GM18519 (cell line): ENCODE results near the gene COPZ1.

ENCODE experiments used
- ATAC-seq: cut with Tn5 transposase; IDR thresholded peaks from one replicate; pipeline ENCODE4 v1.9.1; 2021; ENCODE audit warnings: mild to moderate bottlenecking, moderate library complexity; ENCODE audit not compliant: unreplicated experiment, low FRiP score

Gene COPZ1

DNA sequence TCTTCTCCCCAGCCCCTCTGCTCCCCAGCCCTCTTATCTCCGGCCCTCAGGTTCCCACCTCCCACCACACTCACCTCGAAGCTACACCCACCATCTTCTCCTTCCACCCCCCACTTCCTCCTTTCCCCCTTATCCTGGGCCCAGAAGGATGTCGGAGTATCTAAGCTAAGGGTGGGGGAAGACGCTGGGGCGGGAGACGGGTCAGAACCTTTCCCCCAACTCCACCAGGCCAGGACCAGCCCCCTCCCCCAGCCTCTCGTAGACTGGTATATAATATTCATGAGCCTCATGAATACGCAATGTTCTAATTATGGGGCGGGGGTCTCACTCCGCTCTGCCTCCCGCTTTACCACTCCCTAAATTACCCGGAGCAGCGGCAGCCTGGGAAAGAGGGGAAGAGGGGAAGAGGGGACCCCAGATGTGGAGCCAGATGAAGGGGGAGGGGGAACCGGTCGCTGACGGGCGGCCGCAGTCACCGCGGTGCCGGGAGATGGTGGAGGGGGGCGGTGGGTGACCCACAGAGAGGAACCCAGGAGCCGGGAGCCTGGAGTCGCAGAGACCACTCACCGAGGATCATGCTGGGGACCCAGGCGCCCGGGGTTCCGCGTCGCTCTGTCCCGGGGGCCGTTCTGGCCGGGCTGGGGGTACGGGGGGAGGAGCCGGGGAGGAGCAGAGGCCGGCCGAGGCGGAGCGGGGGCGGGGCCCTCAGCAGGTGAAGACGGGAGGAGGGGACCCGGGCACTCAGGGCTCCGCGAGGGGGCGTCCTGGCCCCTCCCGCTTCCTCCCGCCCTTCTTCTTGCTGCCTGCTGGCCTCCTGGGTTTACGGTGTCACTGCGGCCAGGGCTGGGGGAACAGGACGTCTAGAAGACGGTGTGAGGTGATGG lies 66.0 kb downstream of the COPZ1 start:
- ATAC-seq = no peak

- no peak for ATAC-seq
These were observed 67.7 kb downstream of the COPZ1 start for GRCh38 chr12:54392485-54393206.

- ATAC-seq = no peak
These were observed 68.3 kb downstream of the COPZ1 start for GRCh38 chr12:54393207-54393609.

DNA sequence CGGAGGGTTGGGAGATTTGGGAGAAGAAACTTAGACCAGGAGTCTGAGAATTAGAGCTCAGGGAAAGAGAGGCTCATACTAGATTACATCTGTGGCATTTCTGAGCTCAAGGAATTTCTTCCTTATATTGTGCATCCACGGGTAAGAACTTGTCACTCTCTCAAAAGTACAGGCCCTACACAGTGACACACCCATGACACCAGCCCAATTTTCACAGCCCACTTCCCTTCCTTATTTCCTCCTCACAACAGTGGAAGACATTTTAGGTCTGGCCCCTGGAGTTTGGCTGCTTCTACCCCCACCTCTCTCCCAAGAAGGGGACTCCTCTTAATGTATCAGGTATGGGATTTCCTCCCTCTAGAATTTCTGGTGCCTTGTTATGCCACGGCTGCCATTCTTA lies 68.8 kb downstream of the COPZ1 start:
- no peak for ATAC-seq

- ATAC-seq = no peak
These were observed 69.4 kb downstream of the COPZ1 start for GRCh38 chr12:54394281-54394719.

- no peak for ATAC-seq
These were observed 70.1 kb downstream of the COPZ1 start for GRCh38 chr12:54394986-54395385.

GRCh38 chr12:54395545-54395944 lies 70.6 kb downstream of the COPZ1 start:
- no peak for ATAC-seq

- no peak for ATAC-seq
These were observed 72.2 kb downstream of the COPZ1 start for GRCh38 chr12:54397157-54397556.

DNA sequence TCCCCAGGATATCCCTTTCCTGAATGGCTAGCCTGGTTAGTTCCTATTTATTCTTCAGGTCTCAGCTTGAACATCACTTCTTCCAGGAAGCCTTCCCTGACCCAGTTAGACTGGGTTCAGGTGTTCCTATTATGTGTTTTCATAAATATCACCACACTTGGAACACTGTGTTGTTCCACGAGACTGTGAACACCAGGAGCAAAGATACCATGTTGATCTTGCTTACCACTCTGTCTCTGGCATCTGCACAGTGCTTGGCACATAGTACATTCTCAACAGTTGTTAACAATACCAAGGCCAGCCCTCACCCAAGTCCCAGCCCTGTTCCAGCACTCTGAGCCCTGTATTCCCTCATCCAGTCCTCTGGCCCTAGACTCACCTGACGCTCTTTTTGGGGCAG lies 73.3 kb downstream of the COPZ1 start:
- ATAC-seq = no peak

DNA sequence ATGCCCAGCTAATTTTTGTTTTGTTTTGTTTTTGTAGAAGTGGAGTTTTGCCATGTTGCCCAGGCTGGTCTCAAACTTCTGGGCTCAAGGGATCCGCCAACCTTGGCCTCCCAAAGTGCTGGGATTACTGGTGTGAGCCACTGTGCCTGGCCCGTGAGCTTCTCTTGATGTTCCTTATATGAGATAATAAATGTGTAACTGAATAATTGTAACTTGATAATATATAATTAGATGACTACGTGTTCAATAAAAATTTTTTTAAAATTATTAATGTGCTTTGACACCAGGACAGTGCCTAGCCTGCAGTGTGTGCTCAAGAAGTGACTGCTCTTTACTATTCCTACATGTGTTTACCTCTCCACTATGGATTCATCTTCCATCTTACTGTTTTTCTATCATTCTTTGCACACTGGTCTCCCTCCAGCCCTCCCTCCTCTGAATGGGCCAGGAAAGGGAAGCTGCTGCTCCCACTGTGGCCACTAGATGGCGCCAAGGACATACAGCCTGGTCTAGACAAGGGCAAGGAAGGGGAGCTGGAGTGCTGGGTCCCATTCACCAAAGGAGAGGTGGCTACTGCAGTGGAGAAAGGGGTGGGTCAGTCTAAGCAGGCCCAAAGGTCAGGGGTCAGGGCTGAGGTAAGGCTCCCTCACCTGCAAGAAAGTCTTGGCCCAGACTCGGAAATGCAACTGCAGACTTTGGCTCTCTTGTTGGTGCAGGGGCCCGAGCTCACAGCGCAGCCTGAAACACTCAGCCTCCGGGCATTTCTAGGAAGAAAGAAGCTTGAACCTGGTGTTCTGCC lies 74.3 kb downstream of the COPZ1 start:
- ATAC-seq = no peak

DNA sequence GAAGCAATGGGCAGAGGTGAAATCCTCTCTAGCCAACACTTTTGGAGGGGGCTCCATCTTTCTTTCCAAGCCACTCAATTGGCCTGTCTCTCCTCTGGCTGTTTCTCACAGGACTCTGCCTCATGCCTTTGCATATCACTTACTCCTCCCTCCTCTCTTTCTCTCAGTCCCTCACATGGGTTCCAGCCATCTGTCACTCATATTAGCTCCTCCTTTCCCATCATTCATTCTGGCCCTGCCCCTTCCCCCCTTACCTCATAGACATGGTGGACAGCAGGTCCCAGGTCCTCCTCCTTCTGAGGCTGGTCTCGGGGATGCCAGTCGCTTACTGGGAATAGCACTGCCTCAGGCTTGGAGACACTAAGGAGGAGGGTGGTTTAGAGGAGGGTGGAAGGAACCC lies 76.2 kb downstream of the COPZ1 start:
- no peak for ATAC-seq
